ENCODE results near the gene SPATA17. TPM values are rescaled to one million over a fixed set of nuclear protein-coding genes. Genes with fewer than 3 reads are reported as not detected.

SPATA17 gene
- total RNA-seq, 1 donor from 2014 or later = 0.63 TPM

- no peak for DNase-seq (ENCODE audit: low read depth)
- H3K4me3 ChIP-seq (ENCODE audit: low read depth, low read length) = no peak overlapping the region
- no peaks in the 10 kb centered on the region for H3K36me3 ChIP-seq (ENCODE audit: control insufficient read depth, insufficient read depth, low read length)
- no peaks in the 10 kb centered on the region for H3K27me3 ChIP-seq (ENCODE audit: control insufficient read depth, insufficient read depth, low read length)
- no peak for TF ChIP-seq CTCF (IDR thresholded peaks at IDR 0.05; ENCODE audit: insufficient read depth, low read length, poor library complexity, severe bottlenecking)
Observed at GRCh38 chr1:217871955-217872354, 240.8 kb downstream of the SPATA17 start.

DNA sequence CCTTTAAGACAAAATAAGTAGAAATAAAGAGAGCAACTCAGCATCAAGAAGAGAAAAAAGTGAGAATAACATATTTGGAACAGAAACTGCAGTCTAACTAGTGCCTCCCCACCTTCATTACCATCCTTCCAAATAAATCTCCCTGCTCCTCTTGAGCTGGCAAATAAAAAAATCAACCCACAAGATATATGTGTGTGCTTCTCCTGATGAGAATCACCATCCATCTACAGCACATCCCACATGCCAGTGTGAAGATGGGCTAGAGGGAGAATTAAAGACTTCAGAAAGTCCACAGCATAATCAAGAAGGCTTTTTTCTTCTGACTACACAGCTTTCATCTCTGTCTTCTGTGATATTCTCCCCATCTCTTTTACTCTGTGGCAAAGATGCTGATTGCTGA lies 244.1 kb downstream of the SPATA17 start:
- H3K36me3 ChIP-seq (ENCODE audit: control insufficient read depth, insufficient read depth, low read length) = no peaks in the 10 kb centered on the region
- DNase-seq (ENCODE audit: low read depth) = no peak
- no peak for TF ChIP-seq CTCF (IDR thresholded peaks at IDR 0.05; ENCODE audit: insufficient read depth, low read length, poor library complexity, severe bottlenecking)
- H3K27me3 ChIP-seq (ENCODE audit: control insufficient read depth, insufficient read depth, low read length) = no peaks in the 10 kb centered on the region
- H3K4me3 ChIP-seq (ENCODE audit: low read depth, low read length) = no peak overlapping the region

DNA sequence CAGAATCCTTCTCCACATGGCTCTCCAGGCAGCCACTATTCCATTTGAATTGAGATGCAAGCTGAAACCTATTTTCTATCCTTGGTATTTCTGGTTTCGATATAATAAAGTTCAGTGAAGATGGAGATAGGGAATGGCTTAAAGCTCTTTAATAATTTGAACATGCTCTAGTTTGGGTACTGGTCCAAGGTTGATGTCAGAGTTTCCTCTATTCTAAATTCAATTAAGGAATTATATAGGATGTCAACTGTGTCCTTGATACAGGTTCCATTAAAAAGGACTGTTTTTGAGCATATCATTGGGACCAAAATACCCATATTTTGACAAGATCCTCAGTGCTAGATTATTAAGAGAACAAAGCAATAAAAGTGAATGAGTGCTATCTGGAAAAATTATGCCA lies 245.3 kb downstream of the SPATA17 start:
- H3K27me3 ChIP-seq (ENCODE audit: control insufficient read depth, insufficient read depth, low read length) = no peaks in the 10 kb centered on the region
- H3K36me3 ChIP-seq (ENCODE audit: control insufficient read depth, insufficient read depth, low read length) = no peaks in the 10 kb centered on the region
- DNase-seq (ENCODE audit: low read depth) = no peak
- no peak for TF ChIP-seq CTCF (IDR thresholded peaks at IDR 0.05; ENCODE audit: insufficient read depth, low read length, poor library complexity, severe bottlenecking)
- H3K4me3 ChIP-seq (ENCODE audit: low read depth, low read length) = no peak overlapping the region

- DNase-seq (ENCODE audit: low read depth) = no peak
- no peaks in the 10 kb centered on the region for H3K27me3 ChIP-seq (ENCODE audit: control insufficient read depth, insufficient read depth, low read length)
- H3K36me3 ChIP-seq (ENCODE audit: control insufficient read depth, insufficient read depth, low read length) = no peaks in the 10 kb centered on the region
- no peak for TF ChIP-seq CTCF (IDR thresholded peaks at IDR 0.05; ENCODE audit: insufficient read depth, low read length, poor library complexity, severe bottlenecking)
- no peak overlapping the region for H3K4me3 ChIP-seq (ENCODE audit: low read depth, low read length)
Observed at GRCh38 chr1:217876896-217877295, 245.8 kb downstream of the SPATA17 start.

GRCh38 chr1:217881131-217881543 lies 250.0 kb downstream of the SPATA17 start:
- DNase-seq (ENCODE audit: low read depth) = no peak
- H3K27me3 ChIP-seq (ENCODE audit: control insufficient read depth, insufficient read depth, low read length) = no peaks in the 10 kb centered on the region
- no peaks in the 10 kb centered on the region for H3K36me3 ChIP-seq (ENCODE audit: control insufficient read depth, insufficient read depth, low read length)
- no peak overlapping the region for H3K4me3 ChIP-seq (ENCODE audit: low read depth, low read length)
- no peak for TF ChIP-seq CTCF (IDR thresholded peaks at IDR 0.05; ENCODE audit: insufficient read depth, low read length, poor library complexity, severe bottlenecking)

DNA sequence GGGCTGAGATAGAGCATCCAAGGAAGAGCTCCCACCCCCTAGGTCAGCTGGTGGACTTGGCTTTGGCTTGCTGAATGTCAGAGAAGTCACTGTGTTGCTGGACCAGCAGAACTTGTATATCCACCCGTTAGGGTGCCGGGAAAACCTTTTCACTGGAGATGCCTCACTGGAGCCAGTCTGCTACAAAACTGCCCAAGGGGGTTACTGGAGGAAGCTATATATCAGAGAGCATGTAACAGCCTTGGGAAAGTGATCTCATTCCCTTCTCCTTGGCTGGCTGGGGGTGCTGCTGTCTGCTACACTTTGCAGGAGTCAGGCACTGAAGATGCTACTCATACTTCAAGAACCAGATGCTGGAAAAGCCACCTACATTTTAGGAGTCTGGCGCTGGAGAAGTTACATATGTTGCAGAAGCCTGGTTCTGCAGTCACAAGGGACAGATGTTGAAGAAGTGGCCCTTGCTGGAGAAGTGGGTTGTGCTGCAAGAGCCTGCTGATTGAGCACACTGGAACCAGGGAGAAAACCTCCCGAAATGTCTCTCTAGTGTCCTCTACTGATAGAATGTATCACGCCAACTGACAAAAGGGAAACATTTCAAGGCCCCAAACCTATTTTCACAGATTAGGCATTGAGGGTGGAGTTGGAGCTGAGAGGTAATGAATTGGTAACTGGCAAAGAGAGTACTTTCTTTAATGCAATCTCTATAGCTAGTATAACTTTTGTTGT lies 250.6 kb downstream of the SPATA17 start:
- no peak for DNase-seq (ENCODE audit: low read depth)
- TF ChIP-seq CTCF (IDR thresholded peaks at IDR 0.05; ENCODE audit: insufficient read depth, low read length, poor library complexity, severe bottlenecking) = no peak
- H3K36me3 ChIP-seq (ENCODE audit: control insufficient read depth, insufficient read depth, low read length) = no peaks in the 10 kb centered on the region
- no peak overlapping the region for H3K4me3 ChIP-seq (ENCODE audit: low read depth, low read length)
- H3K27me3 ChIP-seq (ENCODE audit: control insufficient read depth, insufficient read depth, low read length) = no peaks in the 10 kb centered on the region

Measured in kidney epithelial cell (primary cell).